Measurements from ENCODE around the gene SLC35B1. TPM values are rescaled to one million over a fixed set of nuclear protein-coding genes. Genes with fewer than 3 reads are reported as not detected.
A peak's percentile ranks its signal among the peaks of the same experiment; 100 is the strongest.

SLC35B1 gene
- total and polyA plus RNA-seq, 10 of the 15 experiments (the other 5 are each of a cell fraction or from before 2014, with no cell fraction given): 40.0 to 113 (median 51.6) TPM

DNA sequence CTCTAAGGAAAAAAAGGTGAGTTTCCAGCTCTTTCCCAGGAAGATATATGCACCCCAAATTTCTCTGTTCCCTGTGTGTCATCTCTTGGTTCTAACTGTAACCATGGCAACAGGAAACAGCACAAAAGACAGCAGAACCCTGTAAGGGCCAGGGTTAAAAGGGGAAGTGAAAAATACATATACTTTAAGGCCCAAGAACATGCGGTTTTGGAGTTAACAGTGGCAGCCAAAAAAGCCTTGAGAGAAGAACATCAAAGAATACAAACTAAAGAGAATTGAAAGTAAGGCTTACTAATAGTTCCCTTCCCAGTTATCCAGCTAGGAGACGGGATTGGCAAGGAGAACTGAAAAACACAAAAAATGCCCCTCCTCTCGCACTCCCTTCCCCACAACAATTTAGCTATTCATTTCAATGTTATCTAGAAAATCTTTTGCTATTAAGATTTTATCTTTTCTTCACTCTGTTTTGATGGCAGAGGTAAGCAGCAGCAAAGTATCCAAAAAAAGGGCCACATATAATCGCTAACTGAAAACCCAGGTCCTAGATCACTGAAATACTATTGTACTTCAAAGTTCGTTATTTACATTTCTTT lies 31.4 kb downstream of the SLC35B1 start (continued):
- 0 out of 4 replicates have a peak, but pooled peaks of 1 of the 2 experiments have one; percentile 31 for TF ChIP-seq SRF (IDR thresholded peaks at IDR 0.05; ENCODE audit: low read depth in 2 of 2, low read length in 2 of 2)
- TF ChIP-seq ETV6 (conservative IDR thresholded peaks at IDR 0.05 in 1 of 2, IDR thresholded peaks at IDR 0.05 in 1 of 2; ENCODE audit: borderline replicate concordance in 1 of 2, low read depth in 1 of 2): 0 out of 4 replicates have a peak, but pooled peaks of 1 of the 2 experiments have one; percentile 43
- TF ChIP-seq CREB1 (IDR thresholded peaks at IDR 0.05; ENCODE audit: low read depth): no peak
- TF ChIP-seq IKZF1 (conservative IDR thresholded peaks at IDR 0.05): peak; percentile 100
- TF ChIP-seq, protein P1, sequence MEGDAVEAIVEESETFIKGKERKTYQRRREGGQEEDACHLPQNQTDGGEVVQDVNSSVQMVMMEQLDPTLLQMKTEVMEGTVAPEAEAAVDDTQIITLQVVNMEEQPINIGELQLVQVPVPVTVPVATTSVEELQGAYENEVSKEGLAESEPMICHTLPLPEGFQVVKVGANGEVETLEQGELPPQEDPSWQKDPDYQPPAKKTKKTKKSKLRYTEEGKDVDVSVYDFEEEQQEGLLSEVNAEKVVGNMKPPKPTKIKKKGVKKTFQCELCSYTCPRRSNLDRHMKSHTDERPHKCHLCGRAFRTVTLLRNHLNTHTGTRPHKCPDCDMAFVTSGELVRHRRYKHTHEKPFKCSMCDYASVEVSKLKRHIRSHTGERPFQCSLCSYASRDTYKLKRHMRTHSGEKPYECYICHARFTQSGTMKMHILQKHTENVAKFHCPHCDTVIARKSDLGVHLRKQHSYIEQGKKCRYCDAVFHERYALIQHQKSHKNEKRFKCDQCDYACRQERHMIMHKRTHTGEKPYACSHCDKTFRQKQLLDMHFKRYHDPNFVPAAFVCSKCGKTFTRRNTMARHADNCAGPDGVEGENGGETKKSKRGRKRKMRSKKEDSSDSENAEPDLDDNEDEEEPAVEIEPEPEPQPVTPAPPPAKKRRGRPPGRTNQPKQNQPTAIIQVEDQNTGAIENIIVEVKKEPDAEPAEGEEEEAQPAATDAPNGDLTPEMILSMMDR (IDR thresholded peaks at IDR 0.05 in 2 of 3, conservative IDR thresholded peaks at IDR 0.05 in 1 of 3; ENCODE audit: control insufficient read depth in 2 of 3, extremely low read depth in 1 of 3, insufficient read depth in 1 of 3, low read depth in 3 of 3, low read length in 3 of 3): no peak
- TF ChIP-seq, protein P2, sequence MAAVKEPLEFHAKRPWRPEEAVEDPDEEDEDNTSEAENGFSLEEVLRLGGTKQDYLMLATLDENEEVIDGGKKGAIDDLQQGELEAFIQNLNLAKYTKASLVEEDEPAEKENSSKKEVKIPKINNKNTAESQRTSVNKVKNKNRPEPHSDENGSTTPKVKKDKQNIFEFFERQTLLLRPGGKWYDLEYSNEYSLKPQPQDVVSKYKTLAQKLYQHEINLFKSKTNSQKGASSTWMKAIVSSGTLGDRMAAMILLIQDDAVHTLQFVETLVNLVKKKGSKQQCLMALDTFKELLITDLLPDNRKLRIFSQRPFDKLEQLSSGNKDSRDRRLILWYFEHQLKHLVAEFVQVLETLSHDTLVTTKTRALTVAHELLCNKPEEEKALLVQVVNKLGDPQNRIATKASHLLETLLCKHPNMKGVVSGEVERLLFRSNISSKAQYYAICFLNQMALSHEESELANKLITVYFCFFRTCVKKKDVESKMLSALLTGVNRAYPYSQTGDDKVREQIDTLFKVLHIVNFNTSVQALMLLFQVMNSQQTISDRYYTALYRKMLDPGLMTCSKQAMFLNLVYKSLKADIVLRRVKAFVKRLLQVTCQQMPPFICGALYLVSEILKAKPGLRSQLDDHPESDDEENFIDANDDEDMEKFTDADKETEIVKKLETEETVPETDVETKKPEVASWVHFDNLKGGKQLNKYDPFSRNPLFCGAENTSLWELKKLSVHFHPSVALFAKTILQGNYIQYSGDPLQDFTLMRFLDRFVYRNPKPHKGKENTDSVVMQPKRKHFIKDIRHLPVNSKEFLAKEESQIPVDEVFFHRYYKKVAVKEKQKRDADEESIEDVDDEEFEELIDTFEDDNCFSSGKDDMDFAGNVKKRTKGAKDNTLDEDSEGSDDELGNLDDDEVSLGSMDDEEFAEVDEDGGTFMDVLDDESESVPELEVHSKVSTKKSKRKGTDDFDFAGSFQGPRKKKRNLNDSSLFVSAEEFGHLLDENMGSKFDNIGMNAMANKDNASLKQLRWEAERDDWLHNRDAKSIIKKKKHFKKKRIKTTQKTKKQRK (IDR thresholded peaks at IDR 0.05; ENCODE audit: low read depth, low read length): no peak
- peak; percentile 52; the same call in 1 of the 2 replicates for TF ChIP-seq CREM (IDR thresholded peaks at IDR 0.05; ENCODE audit: low read depth)
- peak; percentile 95; the same call in 1 of the 2 replicates for TF ChIP-seq MXI1 (IDR thresholded peaks at IDR 0.05; ENCODE audit: low read depth, low read length)
- TF ChIP-seq, protein P3, sequence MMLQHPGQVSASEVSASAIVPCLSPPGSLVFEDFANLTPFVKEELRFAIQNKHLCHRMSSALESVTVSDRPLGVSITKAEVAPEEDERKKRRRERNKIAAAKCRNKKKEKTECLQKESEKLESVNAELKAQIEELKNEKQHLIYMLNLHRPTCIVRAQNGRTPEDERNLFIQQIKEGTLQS (IDR thresholded peaks at IDR 0.05; ENCODE audit: borderline replicate concordance, extremely low read depth, low read depth, low read length): no peak
- TF ChIP-seq SPI1 (IDR thresholded peaks at IDR 0.05; ENCODE audit: borderline replicate concordance, insufficient read depth, low read depth, low read length): peak; percentile 100
- TF ChIP-seq NFYB (IDR thresholded peaks at IDR 0.05; ENCODE audit: insufficient read depth, low read depth, low read length): no peak
- no peak for TF ChIP-seq NFXL1 (IDR thresholded peaks at IDR 0.05; ENCODE audit: borderline replicate concordance)
- TF ChIP-seq EZH2 (IDR thresholded peaks at IDR 0.05; ENCODE audit: borderline replicate concordance, control insufficient read depth, low read depth, low read length): no peak
- TF ChIP-seq, protein P4, sequence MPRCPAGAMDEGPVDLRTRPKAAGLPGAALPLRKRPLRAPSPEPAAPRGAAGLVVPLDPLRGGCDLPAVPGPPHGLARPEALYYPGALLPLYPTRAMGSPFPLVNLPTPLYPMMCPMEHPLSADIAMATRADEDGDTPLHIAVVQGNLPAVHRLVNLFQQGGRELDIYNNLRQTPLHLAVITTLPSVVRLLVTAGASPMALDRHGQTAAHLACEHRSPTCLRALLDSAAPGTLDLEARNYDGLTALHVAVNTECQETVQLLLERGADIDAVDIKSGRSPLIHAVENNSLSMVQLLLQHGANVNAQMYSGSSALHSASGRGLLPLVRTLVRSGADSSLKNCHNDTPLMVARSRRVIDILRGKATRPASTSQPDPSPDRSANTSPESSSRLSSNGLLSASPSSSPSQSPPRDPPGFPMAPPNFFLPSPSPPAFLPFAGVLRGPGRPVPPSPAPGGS (IDR thresholded peaks at IDR 0.05; ENCODE audit: borderline replicate concordance, insufficient read depth, low read depth, low read length, poor library complexity, severe bottlenecking): no peak
- TF ChIP-seq, protein P5, sequence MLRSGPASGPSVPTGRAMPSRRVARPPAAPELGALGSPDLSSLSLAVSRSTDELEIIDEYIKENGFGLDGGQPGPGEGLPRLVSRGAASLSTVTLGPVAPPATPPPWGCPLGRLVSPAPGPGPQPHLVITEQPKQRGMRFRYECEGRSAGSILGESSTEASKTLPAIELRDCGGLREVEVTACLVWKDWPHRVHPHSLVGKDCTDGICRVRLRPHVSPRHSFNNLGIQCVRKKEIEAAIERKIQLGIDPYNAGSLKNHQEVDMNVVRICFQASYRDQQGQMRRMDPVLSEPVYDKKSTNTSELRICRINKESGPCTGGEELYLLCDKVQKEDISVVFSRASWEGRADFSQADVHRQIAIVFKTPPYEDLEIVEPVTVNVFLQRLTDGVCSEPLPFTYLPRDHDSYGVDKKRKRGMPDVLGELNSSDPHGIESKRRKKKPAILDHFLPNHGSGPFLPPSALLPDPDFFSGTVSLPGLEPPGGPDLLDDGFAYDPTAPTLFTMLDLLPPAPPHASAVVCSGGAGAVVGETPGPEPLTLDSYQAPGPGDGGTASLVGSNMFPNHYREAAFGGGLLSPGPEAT (IDR thresholded peaks at IDR 0.05; ENCODE audit: low read depth): peak; percentile 100
- TF ChIP-seq FOS (IDR thresholded peaks at IDR 0.05; ENCODE audit: borderline replicate concordance, extremely low read depth, insufficient read length): no peak
- TF ChIP-seq TBL1XR1 (IDR thresholded peaks at IDR 0.05; ENCODE audit: low read depth, low read length): no peak
